GM19043 (cell line): ENCODE data around the gene ACADS.

Experiments
- ATAC-seq: cut with Tn5 transposase; IDR thresholded peaks from one replicate; pipeline ENCODE4 v1.9.1; 2021; ENCODE audit warnings: low read depth; ENCODE audit not compliant: unreplicated experiment

Gene ACADS

DNA sequence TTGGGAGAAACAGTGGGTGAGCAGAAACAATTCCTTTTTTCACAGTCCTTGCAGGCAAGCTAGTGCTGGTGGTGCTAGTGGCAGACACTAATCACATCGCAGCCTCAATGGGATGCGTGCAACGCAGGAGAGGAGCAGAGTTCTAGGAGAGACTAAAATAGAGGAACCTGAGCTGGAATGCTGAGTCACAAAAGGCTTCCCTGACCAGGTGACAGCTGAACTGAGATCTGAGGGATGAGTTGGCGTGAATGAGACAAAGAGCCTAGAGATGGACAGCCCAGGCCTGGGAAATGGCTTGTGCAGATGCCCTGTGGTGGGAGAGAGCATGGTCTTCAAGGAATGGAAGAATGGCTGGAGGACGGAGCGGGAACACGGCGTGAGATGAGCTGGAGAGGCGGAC is 25.8 kb downstream of the ACADS start:
- ATAC-seq, result no peak

GRCh38 chr12:120754792-120755191 is 29.2 kb downstream of the ACADS start:
- ATAC-seq, result no peak

DNA sequence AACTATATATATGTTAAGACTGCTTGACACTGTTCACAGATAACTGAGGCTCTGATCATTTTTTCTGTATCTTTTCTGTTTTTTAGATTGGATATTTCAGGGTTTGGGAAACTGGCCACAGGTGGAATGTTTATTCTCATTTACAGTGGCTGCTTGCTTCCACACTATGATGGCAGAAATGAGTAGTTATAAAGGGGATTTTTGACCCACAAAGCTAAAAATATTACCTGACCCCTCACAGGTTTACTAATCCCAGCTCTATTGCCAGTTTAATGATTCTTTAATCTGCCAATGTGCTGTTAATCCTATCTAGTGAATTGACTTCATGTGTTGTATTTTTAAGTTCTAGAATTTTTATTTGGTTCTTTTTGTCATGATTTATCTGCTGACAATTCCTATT is 29.6 kb downstream of the ACADS start:
- no peak for ATAC-seq

DNA sequence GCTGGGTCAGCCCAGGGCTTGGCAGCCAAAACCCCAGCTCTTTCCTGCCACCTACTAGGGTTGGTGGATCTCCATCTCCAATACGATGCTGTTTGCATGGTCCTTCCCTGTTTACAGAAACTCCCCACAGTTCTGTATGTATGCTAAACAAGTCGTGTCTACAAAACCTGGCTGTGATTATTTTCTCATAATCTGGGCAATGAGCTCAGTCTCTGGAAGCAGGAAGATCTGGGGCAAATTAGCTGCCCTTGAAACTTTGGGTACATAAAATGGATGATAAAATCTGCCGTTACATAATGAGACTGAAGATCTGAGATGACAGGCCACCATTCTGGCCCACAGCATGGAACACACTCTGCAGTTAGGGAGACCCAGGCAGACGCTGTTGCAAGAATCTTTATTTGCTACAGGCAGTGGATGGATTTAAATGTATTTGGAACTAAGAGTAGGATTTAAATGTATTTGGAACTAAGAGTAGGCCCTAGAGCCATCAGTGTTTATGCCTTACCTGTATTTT is 31.7 kb downstream of the ACADS start:
- ATAC-seq, result no peak

- ATAC-seq, result no peak
Observed at GRCh38 chr12:120757949-120758348, 32.3 kb downstream of the ACADS start.

DNA sequence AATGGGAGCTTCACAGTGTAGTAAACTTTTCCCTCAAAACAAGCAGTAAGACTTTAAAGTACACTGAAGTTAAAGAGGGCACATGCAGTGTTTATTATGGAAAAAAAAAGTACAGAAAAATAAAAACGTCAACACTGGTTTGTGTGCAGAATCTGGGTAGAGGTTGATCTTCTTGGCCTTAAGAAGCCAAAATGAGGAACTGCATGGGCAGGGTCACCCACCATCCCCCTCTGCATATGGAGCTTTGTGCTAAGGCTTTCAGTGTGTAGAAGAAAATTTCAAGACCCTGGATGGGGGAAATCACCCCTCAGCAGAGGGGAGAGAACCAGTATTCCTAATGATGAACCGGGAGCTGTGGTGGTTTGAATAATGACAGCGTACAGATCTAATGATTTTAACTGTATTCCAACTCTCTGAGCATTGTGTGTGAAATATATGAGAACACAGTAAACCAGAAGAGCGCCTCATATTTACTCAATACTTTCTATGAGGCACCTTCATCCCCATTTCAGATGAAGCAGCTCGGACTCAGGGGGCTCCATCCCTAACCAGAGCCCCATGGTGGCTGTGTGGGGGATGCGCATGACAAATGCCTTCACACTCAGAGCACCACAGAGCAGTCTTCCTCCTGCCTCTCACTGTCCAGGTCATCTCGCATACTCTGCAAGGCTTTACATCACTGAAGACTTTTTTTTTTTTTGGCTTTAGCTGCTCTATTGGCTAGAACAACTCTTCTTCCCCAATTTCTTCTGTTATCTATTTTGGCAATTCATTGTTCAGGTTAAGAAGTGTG is 33.4 kb downstream of the ACADS start:
- ATAC-seq, result no peak

GRCh38 chr12:120759591-120760348 is 34.1 kb downstream of the ACADS start:
- no peak for ATAC-seq

- no peak for ATAC-seq
Observed at GRCh38 chr12:120760349-120761254, 35.0 kb downstream of the ACADS start.

DNA sequence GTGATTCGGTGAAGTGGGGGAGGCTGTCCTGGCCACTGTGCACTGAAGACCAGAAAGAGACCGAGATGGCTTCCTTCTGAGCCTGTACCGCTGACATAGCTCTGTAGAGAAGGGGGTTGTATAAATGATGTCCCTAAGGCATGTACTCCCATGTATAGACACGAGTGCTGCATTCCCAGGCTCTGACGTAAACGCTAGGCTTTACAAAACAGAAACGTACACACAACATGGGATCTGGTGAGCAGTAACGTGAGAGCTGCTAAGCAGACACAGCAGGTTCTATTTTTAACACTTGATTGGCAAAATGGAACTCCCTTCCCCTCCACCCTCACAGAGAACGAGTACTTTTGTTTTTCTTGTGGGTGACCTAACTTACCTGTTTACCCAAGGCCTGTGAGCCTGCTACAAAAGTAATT is 35.9 kb downstream of the ACADS start:
- no peak for ATAC-seq

DNA sequence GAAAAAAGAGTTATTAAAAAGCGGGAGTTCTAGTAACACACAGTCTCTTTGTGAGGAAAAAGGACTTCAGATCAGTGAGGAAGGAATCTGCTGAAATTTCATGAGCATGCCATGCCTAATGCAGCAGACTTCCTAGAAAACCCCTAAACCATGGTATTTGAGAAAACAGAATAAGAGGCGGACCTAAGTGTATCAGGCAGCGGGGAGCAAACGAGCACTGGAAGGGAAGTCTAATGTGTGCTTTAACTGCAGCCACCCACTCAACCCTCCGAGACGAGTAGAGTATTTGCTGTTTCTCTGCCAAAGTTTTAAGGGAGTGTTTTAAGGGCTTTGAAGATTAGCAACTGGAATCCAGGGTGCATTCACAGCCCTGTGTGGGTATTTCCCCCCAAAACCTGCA is 36.5 kb downstream of the ACADS start:
- no peak for ATAC-seq

DNA sequence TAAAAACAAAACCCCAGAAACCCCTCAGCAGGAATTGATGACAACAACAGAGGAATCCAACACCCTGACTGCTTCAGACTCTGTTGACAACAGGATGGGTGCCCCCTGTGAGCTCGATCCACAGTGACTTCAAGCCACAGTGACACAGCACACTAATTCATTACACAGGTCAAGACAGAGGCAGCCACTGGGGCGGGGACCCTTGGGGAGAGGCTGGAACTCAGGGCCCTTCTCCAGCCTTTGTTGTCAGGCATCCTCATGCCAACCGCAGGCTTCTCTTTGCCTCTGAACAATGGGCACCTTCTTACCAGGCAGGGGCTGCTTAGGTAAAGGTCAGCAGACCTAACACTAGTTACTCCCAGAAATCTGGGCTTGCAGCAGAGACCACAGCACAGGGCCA is 37.6 kb downstream of the ACADS start:
- ATAC-seq, result no peak

DNA sequence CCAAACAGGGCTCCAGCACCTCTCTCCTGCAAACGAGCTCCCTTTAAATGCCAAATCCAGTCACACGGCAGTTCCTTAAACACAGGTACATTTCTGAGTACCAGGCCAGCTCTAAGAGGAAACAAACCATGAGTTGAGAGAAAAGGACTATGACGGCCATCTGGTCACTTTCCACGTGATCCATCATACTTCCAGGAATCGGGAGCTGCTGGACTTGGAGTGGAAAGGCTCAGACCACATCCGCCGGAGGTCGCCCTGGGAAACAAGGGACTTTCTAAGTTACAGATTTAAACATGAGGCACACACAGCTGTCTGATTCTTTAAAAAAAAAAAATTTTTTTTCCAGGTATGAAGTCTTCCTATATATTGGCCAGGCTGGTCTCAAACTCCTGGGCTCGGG is 39.2 kb downstream of the ACADS start:
- ATAC-seq, result no peak

DNA sequence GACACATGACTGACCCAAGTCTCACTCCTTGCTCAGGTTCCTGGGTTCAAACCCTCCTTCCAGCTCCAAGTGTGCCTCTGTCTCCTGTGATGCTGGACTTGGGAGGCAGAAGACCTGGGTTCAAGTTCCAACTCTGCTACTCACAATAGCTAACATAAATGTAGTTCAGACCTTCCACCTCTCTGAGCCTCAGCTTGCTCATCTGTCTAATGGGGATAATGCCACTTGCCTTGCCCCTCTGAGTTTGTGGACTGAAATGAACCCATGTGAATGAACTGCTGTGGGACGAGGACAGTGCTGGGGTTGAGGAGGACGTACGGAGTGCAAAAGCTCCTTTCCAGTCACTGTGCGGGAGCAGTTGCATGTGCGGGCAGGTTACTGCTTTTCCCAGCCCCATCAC is 40.9 kb downstream of the ACADS start:
- ATAC-seq, result no peak

DNA sequence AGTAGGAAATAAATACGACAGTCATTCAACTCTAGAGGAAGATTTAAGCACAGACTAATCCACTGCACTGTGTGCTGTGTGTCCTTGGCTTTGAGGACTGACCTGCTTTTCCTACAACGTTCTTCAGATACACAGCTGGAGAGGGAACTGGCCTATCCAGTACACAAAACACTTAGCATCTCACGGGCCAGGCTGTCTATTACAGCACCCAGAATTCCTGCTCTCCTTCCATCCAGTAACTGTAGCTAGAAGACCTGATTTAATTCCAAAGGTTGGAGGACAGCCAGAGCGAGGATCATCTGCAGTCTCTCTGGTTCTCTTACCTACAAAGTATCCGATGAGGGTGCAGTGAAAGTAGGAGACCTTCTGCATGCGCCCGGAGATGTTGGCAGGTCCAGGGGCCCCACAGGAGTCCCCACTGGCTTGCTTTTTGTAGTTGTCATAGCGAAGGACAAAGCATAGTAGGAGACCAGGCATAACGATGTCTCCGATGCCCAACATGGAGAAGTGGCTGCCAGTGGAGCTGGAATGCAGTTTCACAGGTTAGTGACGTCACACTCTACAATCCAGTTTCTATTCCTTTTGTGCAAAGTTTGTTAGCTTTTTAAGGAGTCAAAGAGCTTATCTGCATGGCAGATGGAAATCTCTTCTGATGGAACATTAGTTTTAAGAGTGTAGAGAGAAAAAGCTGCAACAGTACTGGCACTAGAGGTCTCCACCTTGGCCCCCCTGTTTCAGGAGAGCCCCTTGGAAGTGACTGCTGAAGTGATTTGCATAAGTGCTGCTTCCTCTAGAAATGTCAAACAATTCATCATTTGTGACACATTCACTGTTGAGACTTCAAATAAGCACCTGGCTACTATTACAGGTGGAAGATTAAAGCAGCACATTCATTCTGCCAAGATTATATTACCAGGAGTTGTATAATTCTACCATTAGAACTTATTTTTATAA is 41.7 kb downstream of the ACADS start:
- ATAC-seq, result no peak

DNA sequence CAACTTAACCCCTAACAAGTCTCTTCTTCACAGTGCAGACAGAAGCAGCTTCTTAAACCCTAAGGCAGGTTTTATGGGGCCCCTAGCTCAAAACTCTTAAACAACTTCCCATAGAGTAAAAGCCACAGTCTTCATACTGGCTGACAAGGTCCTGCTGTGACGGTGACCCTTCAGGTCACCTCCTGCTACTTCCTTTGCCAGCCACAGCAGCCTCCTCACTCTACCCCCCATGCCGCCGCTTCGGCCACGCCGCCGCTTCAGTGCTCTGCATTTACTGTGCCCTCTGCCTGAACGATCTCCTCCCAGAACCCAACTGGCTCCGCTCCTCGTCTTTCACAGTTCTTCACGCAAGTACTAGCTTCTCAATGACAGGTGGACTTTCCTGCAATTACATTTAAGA is 45.5 kb downstream of the ACADS start:
- no peak for ATAC-seq

DNA sequence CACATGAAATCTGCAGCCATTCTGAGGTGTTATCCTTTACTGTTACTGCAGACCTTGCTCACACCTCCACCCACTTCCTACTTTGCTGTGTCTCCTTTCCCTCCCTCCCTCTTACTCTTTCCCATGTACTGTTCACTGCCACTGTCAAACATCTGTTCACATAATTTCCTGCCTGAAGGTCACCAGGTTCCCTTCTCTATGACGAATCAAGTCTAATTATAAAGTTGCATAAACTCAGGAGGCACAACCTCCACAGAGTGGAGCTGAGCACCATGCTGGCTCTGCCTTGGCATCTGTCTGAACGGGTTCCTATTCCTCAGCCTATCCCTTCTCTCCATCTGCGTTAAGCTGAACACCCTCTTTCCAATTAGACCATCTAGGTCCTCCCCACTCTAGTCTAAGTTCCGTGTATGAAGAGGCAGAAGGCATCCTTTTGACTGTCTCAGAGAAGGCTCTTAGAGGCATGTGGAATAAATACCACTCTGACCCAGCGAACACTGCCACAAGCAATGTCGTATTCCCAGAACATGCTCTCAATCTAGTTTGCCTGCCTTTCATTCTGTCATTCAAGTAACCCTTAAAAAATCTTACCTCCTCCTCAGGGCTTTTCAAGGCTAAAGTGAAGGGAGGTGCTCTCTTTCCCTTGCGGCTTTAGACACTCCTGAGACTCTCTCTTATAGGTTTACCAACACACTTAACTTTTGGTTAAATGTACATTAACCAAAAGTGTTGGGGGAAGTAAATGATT is 48.7 kb downstream of the ACADS start:
- ATAC-seq, result no peak

- no peak for ATAC-seq
Observed at GRCh38 chr12:120775862-120776552, 50.4 kb downstream of the ACADS start.

DNA sequence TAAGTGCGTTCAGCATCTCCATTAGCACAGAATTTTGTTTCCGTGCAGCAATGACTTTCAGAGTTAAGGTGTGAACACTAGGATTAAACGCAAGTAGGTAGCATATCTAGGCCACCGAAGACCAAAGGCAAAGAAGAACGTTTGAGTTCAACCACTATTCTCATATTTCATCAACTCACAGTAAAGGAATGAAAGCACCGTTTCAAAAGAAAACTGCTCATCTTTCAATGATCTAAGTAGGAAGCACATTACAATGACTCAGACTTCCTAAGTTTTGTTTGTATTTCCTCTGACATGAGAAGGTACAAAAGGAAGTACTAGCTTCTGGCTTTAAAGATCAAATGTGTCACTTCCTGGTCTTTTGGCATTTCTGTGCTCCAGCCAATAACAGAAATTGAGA is 57.6 kb downstream of the ACADS start:
- no peak for ATAC-seq
